LNCAP (cell line): ENCODE results near the gene SLC16A11.

Experiments used
- CTCF ChIP-seq: fragments of 450-650 bp; IDR thresholded peaks from 2 replicates; pipeline ENCODE4 v1.5.1; 2017; ENCODE audit warnings: mild to moderate bottlenecking

The SLC16A11 gene

GRCh38 chr17:7003745-7004144, 40.1 kb downstream of the SLC16A11 start:
- no peak for TF ChIP-seq CTCF

DNA sequence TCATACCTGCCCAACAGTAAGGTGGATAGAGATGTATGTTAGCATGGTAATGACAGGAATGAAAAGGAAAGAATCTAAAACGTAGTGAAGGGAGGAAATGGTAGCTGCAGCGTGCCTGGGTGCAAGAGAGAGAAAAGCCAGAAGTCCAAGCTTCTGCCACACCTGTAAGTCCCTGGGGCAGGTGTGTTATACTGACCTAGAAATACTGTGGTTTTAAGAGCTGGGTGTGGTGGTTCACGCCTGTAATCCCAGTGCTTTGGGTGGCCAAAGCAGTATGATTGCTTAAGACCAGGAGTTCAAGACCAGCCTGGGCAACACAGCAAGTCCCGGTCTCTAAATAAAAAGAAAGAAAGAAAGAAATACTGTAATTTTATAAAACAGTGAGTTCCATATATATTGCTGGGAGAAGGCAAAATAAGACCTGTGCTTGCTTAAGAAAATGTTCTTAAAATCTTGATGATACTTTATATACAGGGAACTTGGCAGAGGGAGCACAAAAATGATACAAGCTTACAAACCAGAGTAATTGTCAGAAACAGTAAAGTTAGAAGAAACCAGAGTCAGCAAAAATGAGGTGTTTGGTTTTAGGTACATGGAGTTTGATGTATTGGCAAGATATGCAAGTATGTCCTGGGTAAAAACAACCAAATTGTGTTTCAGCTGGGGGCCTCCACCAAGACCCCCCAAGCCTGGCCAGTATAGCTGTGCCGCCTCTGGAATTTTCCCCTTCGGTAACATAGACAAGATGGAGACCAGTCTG, 41.4 kb downstream of the SLC16A11 start:
- no peak for TF ChIP-seq CTCF

DNA sequence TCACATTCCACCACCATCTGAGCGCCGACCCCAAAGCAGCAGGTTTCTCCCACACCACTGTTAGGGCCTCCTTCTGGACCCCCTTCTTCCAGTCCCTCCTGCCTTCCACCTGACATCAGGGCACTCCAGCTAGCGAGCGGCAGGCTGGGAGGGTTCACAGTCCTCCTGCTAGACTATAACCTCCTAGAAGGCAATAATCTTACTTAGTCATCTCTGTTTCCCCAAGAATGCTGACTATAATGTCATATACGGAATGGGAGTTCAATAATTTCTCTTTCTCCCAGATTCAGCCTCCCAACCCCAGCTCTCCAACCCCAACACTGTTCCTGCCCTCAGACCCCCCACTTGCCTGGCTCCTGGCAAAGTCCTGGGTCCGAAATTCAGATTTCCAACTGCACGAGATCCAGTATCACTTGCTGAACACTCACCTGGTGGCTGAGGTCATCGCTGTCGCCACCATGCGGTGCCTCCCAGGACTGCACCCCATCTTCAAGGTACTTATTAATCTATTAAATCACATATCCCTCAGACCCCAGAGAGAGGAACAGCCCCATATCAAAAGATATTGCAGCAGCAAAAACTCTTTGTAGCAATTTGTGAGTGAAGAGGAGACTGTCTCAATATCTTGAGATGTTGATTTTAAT, 42.5 kb downstream of the SLC16A11 start:
- peak; percentile 78 for TF ChIP-seq CTCF

DNA sequence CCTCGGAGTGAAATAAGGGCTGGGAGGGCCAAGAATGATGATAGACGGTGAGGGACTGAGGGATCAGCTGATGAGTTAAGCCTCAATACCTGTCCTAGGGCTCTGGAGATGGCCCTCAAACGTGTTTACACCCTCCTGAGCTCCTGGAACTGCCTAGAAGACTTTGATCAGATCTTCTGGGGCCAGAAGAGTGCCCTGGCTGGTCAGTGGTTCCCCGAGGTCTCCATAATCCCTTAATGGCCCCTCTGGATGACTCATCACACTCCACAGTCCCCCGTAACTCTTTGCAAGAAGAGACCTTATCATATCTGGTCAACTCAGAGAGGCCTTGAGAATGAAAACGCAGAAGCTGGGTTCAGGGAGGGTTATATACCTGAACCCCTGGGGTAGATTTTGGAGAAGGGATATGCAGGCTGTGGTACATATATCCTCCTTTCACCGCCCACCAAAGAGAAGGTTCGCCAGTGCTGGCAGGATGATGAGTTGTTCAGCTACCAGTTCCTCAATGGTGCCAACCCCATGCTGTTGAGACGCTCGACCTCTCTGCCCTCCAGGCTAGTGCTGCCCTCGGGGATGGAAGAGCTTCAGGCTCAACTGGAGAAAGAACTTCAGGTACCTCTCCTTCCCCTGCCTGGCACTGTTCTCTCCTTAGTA, 44.9 kb downstream of the SLC16A11 start:
- TF ChIP-seq CTCF = no peak

DNA sequence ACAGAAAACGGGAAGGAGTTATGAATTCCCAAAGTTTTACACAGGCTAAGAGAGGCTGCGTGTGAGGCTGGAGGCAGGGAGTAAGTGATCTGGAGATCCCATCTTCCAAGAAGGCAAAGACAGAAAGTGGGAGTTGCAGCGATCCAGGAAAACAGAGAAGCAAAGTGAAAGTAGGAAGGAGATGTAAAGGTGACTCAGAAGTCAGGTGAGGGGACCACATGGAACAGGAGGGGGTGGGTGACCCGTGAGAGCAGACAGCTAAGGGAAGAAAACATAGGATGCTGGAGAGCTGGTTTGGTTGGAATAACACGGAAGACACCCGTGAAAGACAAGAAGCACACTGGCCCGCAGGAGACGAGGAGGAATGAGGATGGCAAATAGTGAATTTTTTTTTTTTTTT, 46.7 kb downstream of the SLC16A11 start:
- no peak for TF ChIP-seq CTCF

- TF ChIP-seq CTCF = no peak
Observed at GRCh38 chr17:6996256-6997011, 47.5 kb downstream of the SLC16A11 start.

DNA sequence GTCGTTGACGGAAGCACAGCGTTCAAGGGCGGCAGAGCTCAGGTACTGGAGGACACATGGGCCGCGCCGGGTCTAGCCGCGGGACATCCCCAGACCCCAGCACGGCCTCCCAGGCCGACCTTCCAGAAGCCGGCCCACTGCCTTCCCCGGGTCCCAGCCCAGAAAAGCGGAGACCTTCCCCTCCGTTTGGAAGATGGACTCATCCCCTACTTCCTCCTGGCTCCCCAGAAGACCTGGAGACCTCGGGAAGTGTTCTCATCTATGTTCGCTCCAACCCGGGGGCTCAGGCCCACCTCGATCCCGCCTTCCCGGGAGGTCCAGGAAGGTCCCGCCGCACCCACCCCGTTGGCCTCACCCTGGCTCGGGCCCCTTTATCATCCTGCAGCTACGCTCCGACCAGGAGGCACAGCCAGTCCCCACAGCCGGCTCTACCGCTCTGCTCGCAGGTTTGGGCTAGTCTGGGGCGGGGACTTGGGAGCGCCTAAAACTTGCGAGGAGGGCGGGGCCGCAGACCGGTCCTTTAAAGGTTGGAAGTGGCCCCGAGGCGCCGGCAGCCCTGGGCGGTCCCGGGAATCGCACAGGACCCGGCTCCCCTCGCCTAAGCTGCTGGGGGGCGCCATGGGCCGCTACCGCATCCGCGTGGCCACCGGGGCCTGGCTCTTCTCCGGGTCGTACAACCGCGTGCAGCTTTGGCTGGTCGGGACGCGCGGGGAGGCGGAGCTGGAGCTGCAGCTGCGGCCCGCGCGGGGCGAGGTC, 48.2 kb downstream of the SLC16A11 start, which contains the start of gene ALOX12:
ALOX12 (plus strand) TSS at position 550 of the 756 bp plus-strand sequence; CDS start at position 619, 69 bp downstream.
- no peak for TF ChIP-seq CTCF
